SK-N-SH (cell line): ENCODE results near the gene RABGAP1L. TPM values are rescaled to one million over a fixed set of nuclear protein-coding genes. Genes with fewer than 3 reads are reported as not detected.

ENCODE experiments used
- CTCF ChIA-PET: fragments of 300-600, 350-600 bp; formaldehyde crosslinking; extraction: SDS; loops from one replicate; lab custom pipeline; 2021; lab: Yijun Ruan, JAX
- POLR2A ChIA-PET: fragments of 350-600 bp; sonication (Branson Sonifier 250); formaldehyde crosslinking; extraction: SDS; loops from one replicate; lab custom pipeline; 2020; ENCODE audit warnings: antibody characterized with exemption, inconsistent platforms; lab: Yijun Ruan, JAX
- DNase-seq: peaks from one replicate; pipeline ENCODE4 v3.0.0; 2012
- H2AFZ ChIP-seq: fragments of 200-600 bp; sonication (generic); 2 replicates; pipeline ENCODE4 v1.8.1; 2016; ENCODE audit warnings: antibody characterized with exemption, mild to moderate bottlenecking, low read depth
- H3F3A ChIP-seq: fragments of 200-600 bp; sonication (generic); replicated peaks from 2 replicates; pipeline ENCODE3; 2016; ENCODE audit warnings: antibody characterized with exemption, mild to moderate bottlenecking; ENCODE audit not compliant: insufficient read depth
- H3K27ac ChIP-seq, 2 experiments: fragments of 200-500 bp in 1 of 2; fragments of 200-600 bp in 1 of 2; sonication (Bioruptor generic) in 1 of 2; sonication (generic), shearing (Covaris generic) in 1 of 2; 2 replicates each; pipeline versions ENCODE4 v1.5.1 to v1.6.1; 2014 to 2016; ENCODE audit warnings: low read depth in 2 of 2, inconsistent platforms in 1 of 2, low read length in 1 of 2, mild to moderate bottlenecking in 1 of 2, mixed read lengths in 1 of 2
- H3K27me3 ChIP-seq: fragments of 200-600 bp; sonication (generic), shearing (Covaris generic); 2 replicates; pipeline ENCODE4 v1.6.1; 2016; ENCODE audit warnings: mixed run types; ENCODE audit not compliant: insufficient read depth
- H3K36me3 ChIP-seq, 2 experiments: fragments of 200-500 bp in 1 of 2; fragments of 200-600 bp in 1 of 2; sonication (Bioruptor generic) in 1 of 2; sonication (generic) in 1 of 2; replicated peaks in 1 of 2; 2 replicates each; pipeline versions ENCODE3 to v1.5.1; 2014 to 2016; ENCODE audit warnings: low read length in 1 of 2, mild to moderate bottlenecking in 1 of 2; ENCODE audit not compliant: insufficient read depth in 2 of 2, control insufficient read depth in 1 of 2
- H3K4me1 ChIP-seq, 2 experiments: fragments of 200-500 bp in 1 of 2; fragments of 200-600 bp in 1 of 2; sonication (Bioruptor generic) in 1 of 2; sonication (generic), shearing (Covaris generic) in 1 of 2; 2 replicates each; pipeline versions ENCODE4 v1.5.1 to v1.6.1; 2014 to 2016; ENCODE audit warnings: low read depth in 1 of 2, low read length in 1 of 2, mixed run types in 1 of 2; ENCODE audit not compliant: insufficient read depth in 2 of 2, control insufficient read depth in 1 of 2
- H3K4me2 ChIP-seq: fragments of 200-600 bp; sonication (generic), shearing (Covaris generic); 2 replicates; pipeline ENCODE4 v1.6.1; 2017; ENCODE audit warnings: mixed run types
- H3K4me3 ChIP-seq, 2 experiments: fragments of 200-500 bp in 1 of 2; fragments of 200-600 bp in 1 of 2; sonication (Bioruptor generic) in 1 of 2; sonication (generic), shearing (Covaris generic) in 1 of 2; 2 replicates each; pipeline versions ENCODE4 v1.5.1 to v1.8.1; 2014 to 2016; ENCODE audit warnings: low read depth in 2 of 2, inconsistent platforms in 1 of 2, low read length in 1 of 2, mild to moderate bottlenecking in 1 of 2, mixed read lengths in 1 of 2, moderate library complexity in 1 of 2
- H3K79me2 ChIP-seq: fragments of 200-600 bp; sonication (generic); 2 replicates; pipeline ENCODE4 v1.8.1; 2017; ENCODE audit warnings: mild to moderate bottlenecking; ENCODE audit not compliant: insufficient read depth
- H3K9ac ChIP-seq: fragments of 200-600 bp; sonication (generic); 2 replicates; pipeline ENCODE4 v1.6.1; 2017; ENCODE audit warnings: mixed run types
- H3K9me2 ChIP-seq: fragments of 200-600 bp; sonication (generic); 2 replicates; pipeline ENCODE4 v1.6.1; 2017; ENCODE audit warnings: mixed run types
- H3K9me3 ChIP-seq: fragments of 200-600 bp; sonication (generic); 2 replicates; pipeline ENCODE4 v1.6.1; 2017; ENCODE audit warnings: mixed run types, mild to moderate bottlenecking, moderate library complexity
- H4K20me1 ChIP-seq: fragments of 200-600 bp; sonication (generic); 2 replicates; pipeline ENCODE4 v1.6.1; 2017; ENCODE audit warnings: mild to moderate bottlenecking, mixed run types; ENCODE audit not compliant: insufficient read depth
- EP300 ChIP-seq, 2 experiments: IDR thresholded peaks; 2 replicates each; pipeline versions ENCODE4 v1.4.0 to v1.6.1; 2012; ENCODE audit warnings: borderline replicate concordance in 1 of 2, low read depth in 1 of 2, low read length in 1 of 2
- FOSL2 ChIP-seq: IDR thresholded peaks from 2 replicates; pipeline ENCODE4 v1.4.0; 2012; ENCODE audit warnings: low read depth, mild to moderate bottlenecking, moderate library complexity, borderline replicate concordance
- FOXJ3 ChIP-seq: sonication (generic); formaldehyde crosslinking; IDR thresholded peaks from 2 replicates; pipeline ENCODE4 v1.5.1; 2020; ENCODE audit warnings: mild to moderate bottlenecking, missing genetic modification reagents
- GABPA ChIP-seq: IDR thresholded peaks from 2 replicates; pipeline ENCODE4 v1.4.0; 2012; ENCODE audit warnings: low read depth, mild to moderate bottlenecking
- GATA2 ChIP-seq: sonication (generic); formaldehyde crosslinking; IDR thresholded peaks from 2 replicates; pipeline ENCODE4 v1.5.0; 2020; ENCODE audit warnings: mild to moderate bottlenecking, missing genetic modification reagents
- JUND ChIP-seq: IDR thresholded peaks from 2 replicates; pipeline ENCODE4 v1.4.0; 2012
- NFIC ChIP-seq: IDR thresholded peaks from 2 replicates; pipeline ENCODE4 v1.4.0; 2012; ENCODE audit warnings: borderline replicate concordance
- NRF1 ChIP-seq: IDR thresholded peaks from 2 replicates; pipeline ENCODE4 v1.6.1; 2012; ENCODE audit warnings: low read depth, mild to moderate bottlenecking, low read length
- POLR2AphosphoS5 ChIP-seq: IDR thresholded peaks from 2 replicates; pipeline ENCODE4 v1.6.1; 2012; ENCODE audit warnings: low read depth, low read length
- RAD21 ChIP-seq: IDR thresholded peaks from 2 replicates; pipeline ENCODE4 v1.6.1; 2012; ENCODE audit warnings: mild to moderate bottlenecking, low read length
- RCOR1 ChIP-seq: fragments of 150-350 bp; IDR thresholded peaks from 2 replicates; pipeline ENCODE4 v1.6.1; 2017; ENCODE audit warnings: antibody characterized with exemption, low read length
- REST ChIP-seq: IDR thresholded peaks from 2 replicates; pipeline ENCODE4 v1.6.1; 2012; ENCODE audit warnings: mild to moderate bottlenecking, low read depth, low read length, moderate library complexity
- RXRA ChIP-seq: IDR thresholded peaks from 2 replicates; pipeline ENCODE4 v1.4.0; 2012; ENCODE audit warnings: low read depth, mild to moderate bottlenecking, borderline replicate concordance
- SIN3A ChIP-seq: IDR thresholded peaks from 2 replicates; pipeline ENCODE4 v1.6.1; 2012; ENCODE audit warnings: low read depth, mild to moderate bottlenecking, low read length, moderate library complexity, borderline replicate concordance
- TCF12 ChIP-seq: IDR thresholded peaks from 2 replicates; pipeline ENCODE4 v1.4.0; 2012
- TEAD4 ChIP-seq: IDR thresholded peaks from 2 replicates; pipeline ENCODE4 v1.4.0; 2012; ENCODE audit warnings: mild to moderate bottlenecking, borderline replicate concordance; ENCODE audit not compliant: insufficient read depth
- YY1 ChIP-seq: IDR thresholded peaks from 2 replicates; pipeline ENCODE4 v1.4.0; 2012; ENCODE audit warnings: low read depth, mild to moderate bottlenecking
- ZBTB33 ChIP-seq: IDR thresholded peaks from 2 replicates; pipeline ENCODE4 v1.4.0; 2012; ENCODE audit warnings: low read depth, borderline replicate concordance
- WGBS: methylation state at CpG from one replicate; pipeline ENCODE4 v1.1.6; 2017; ENCODE audit warnings: low lambda C conversion rate; 5-methylcytosine and 5-hydroxymethylcytosine counted together
- polyA plus RNA-seq, 3 experiments: library from polyadenylated mRNA; depleted of rRNA; stranded (reverse); fragments of >200 nt; gene quantifications; 2 replicates each; pipeline ENCODE4 v1.2.3, GENCODE V29; 2012

RABGAP1L gene
- polyA plus RNA-seq, 1 of the 3 experiments (the other 2 are of a cell fraction), result 7.2 TPM

- H3K4me3 ChIP-seq, result no peak overlapping the region
- DNase-seq, result no peak
- no peaks in the 10 kb centered on the region for H3K9me3 ChIP-seq
- no peaks in the 10 kb centered on the region for H3K79me2 ChIP-seq
- 88% methylated on average over 3 of the region's 3 CpGs for WGBS
- H2AFZ ChIP-seq, result no peak overlapping the region
- H3K27ac ChIP-seq, result no peak overlapping the region
- no peaks in the 10 kb centered on the region; a peak in 1 of 4 replicates for H3K4me1 ChIP-seq
- H3K4me2 ChIP-seq, result no peak overlapping the region
- H4K20me1 ChIP-seq, result no peaks in the 10 kb centered on the region
- POLR2A ChIA-PET, result no interaction called here
- TF ChIP-seq TEAD4 (no peak), RAD21 (no peak), RXRA (no peak), REST (no peak), POLR2AphosphoS5 (no peak), SIN3A (no peak), FOXJ3 (CRISPR knock-in tag) (no peak), FOSL2 (no peak), EP300 (IDR thresholded peaks at IDR 0.05; ENCODE audit: borderline replicate concordance in 1 of 2, low read depth in 1 of 2, low read length in 1 of 2) (no peak), RCOR1 (no peak), TCF12 (no peak), GABPA (no peak)
- H3K36me3 ChIP-seq, result no peaks in the 10 kb centered on the region
- H3F3A ChIP-seq, result no peaks in the 10 kb centered on the region
- no peak overlapping the region for H3K9ac ChIP-seq
- CTCF ChIA-PET, result no interaction called here
- H3K27me3 ChIP-seq, result no peaks in the 10 kb centered on the region
- no peaks in the 10 kb centered on the region for H3K9me2 ChIP-seq
These were observed 266.8 kb downstream of the RABGAP1L start for GRCh38 chr1:174426153-174426552.

- no peak for TF ChIP-seq JUND
- no peak for TF ChIP-seq YY1
- TF ChIP-seq NFIC, result no peak
- no peak for TF ChIP-seq GATA2 (CRISPR knock-in tag)
- no peak for TF ChIP-seq TCF12
- no peak for TF ChIP-seq ZBTB33
- no peak for TF ChIP-seq TEAD4
- TF ChIP-seq REST, result no peak
- TF ChIP-seq GABPA, result no peak
- TF ChIP-seq NRF1, result no peak
- Histone ChIP-seq H4K20me1 (no peaks in the 10 kb centered on the region), H2AFZ (no peak overlapping the region), H3K4me1 (no peaks in the 10 kb centered on the region; a peak in 1 of 4 replicates), H3K4me3 (no peak overlapping the region), H3K4me2 (no peak overlapping the region), H3K36me3 (no peaks in the 10 kb centered on the region), H3K79me2 (no peaks in the 10 kb centered on the region), H3F3A (no peaks in the 10 kb centered on the region), H3K9me2 (no peaks in the 10 kb centered on the region), H3K9me3 (no peaks in the 10 kb centered on the region), H3K27ac (no peak overlapping the region), H3K27me3 (no peaks in the 10 kb centered on the region), H3K9ac (no peak overlapping the region)
- WGBS, result 70% methylated on average over 3 of the region's 3 CpGs
- POLR2A ChIA-PET, result no interaction called here
- CTCF ChIA-PET, result interaction anchor here (1.3 kb wide), 1 partner anchor 55 kb away, joined by 4 read pairs; no protein-coding TSS in a partner anchor
- no peak for DNase-seq
These were observed 268.7 kb downstream of the RABGAP1L start for GRCh38 chr1:174428033-174428432.
